Astrocyte (in vitro differentiated cells and primary cell): ENCODE measurements around the gene SLC2A2. TPM values are rescaled to one million over a fixed set of nuclear protein-coding genes. Genes with fewer than 3 reads are reported as not detected.
"Not testable (repeated sequence)": the region's sequence is repeated elsewhere in the genome, so short reads cannot be mapped to it uniquely, and the experiment has no call there.

ENCODE experiments used
- DNase-seq: peaks from one replicate; pipeline ENCODE4 v3.0.0-alpha.2; 2010; ENCODE audit warnings: low read depth
- FAIRE-seq: peaks from 2 replicates; lab custom pipeline; 2011; peaks lifted over from hg19 to GRCh38; lab: Jason Lieb, UNC
- H2AFZ ChIP-seq: 2 replicates; pipeline ENCODE4 v1.6.0; 2012; ENCODE audit warnings: low read depth, low read length, inconsistent platforms
- H3K27ac ChIP-seq: 2 replicates; pipeline ENCODE4 v1.5.1; 2011; ENCODE audit warnings: low read depth, low read length, inconsistent platforms
- H3K27me3 ChIP-seq: 2 replicates; pipeline ENCODE4 v1.6.0; 2011; ENCODE audit warnings: low read length, inconsistent platforms; ENCODE audit not compliant: insufficient read depth
- H3K36me3 ChIP-seq: 2 replicates; pipeline ENCODE4 v1.5.1; 2011; ENCODE audit warnings: low read length, inconsistent platforms; ENCODE audit not compliant: insufficient read depth
- H3K4me1 ChIP-seq: 2 replicates; pipeline ENCODE4 v1.5.1; 2011; ENCODE audit warnings: low read length, inconsistent platforms; ENCODE audit not compliant: insufficient read depth
- H3K4me2 ChIP-seq: 2 replicates; pipeline ENCODE4 v1.6.0; 2012; ENCODE audit warnings: low read length, inconsistent platforms
- H3K4me3 ChIP-seq: 2 replicates; pipeline ENCODE4 v1.5.1; 2011; ENCODE audit warnings: low read depth, mild to moderate bottlenecking, low read length, inconsistent platforms; ENCODE audit not compliant: insufficient read depth
- H3K79me2 ChIP-seq: 2 replicates; pipeline ENCODE4 v1.6.0; 2012; ENCODE audit warnings: mild to moderate bottlenecking, low read length, inconsistent platforms; ENCODE audit not compliant: insufficient read depth
- H3K9ac ChIP-seq: 2 replicates; pipeline ENCODE4 v1.6.0; 2012; ENCODE audit warnings: mild to moderate bottlenecking, low read length, inconsistent platforms
- H3K9me3 ChIP-seq: 2 replicates; pipeline ENCODE4 v1.5.1; 2012; ENCODE audit warnings: low read depth, mild to moderate bottlenecking, low read length, inconsistent platforms; ENCODE audit not compliant: insufficient read depth
- H4K20me1 ChIP-seq: 2 replicates; pipeline ENCODE4 v1.6.0; 2012; ENCODE audit warnings: low read length, inconsistent platforms; ENCODE audit not compliant: insufficient read depth
- H3K27ac Mint-ChIP-seq: one replicate; pipeline ENCODE4 v1.8.0; 2021; ENCODE audit warnings: mild to moderate bottlenecking, mixed read lengths; ENCODE audit not compliant: unreplicated experiment
- H3K27me3 Mint-ChIP-seq: one replicate; pipeline ENCODE4 v1.8.0; 2021; ENCODE audit warnings: low read depth, mixed read lengths; ENCODE audit not compliant: unreplicated experiment
- H3K36me3 Mint-ChIP-seq: one replicate; pipeline ENCODE4 v1.8.0; 2021; ENCODE audit warnings: low read depth, mixed read lengths; ENCODE audit not compliant: unreplicated experiment
- H3K4me1 Mint-ChIP-seq: one replicate; pipeline ENCODE4 v1.8.0; 2021; ENCODE audit warnings: low read depth, mixed read lengths; ENCODE audit not compliant: unreplicated experiment
- H3K4me3 Mint-ChIP-seq: one replicate; pipeline ENCODE4 v1.8.0; 2021; ENCODE audit warnings: mild to moderate bottlenecking, moderate library complexity, mixed read lengths; ENCODE audit not compliant: unreplicated experiment
- H3K9me3 Mint-ChIP-seq: one replicate; pipeline ENCODE4 v1.8.0; 2021; ENCODE audit warnings: mild to moderate bottlenecking, mixed read lengths; ENCODE audit not compliant: unreplicated experiment
- EZH2 ChIP-seq: IDR thresholded peaks from 2 replicates; pipeline ENCODE4 v1.6.1; 2012; ENCODE audit warnings: mild to moderate bottlenecking, low read length, inconsistent platforms; ENCODE audit not compliant: insufficient read depth
- total RNA-seq: library from RNA; stranded (reverse); gene quantifications from 2 replicates; pipeline ENCODE4 v1.2.1, GENCODE V29; 2021
- TF ChIP-seq, protein P1 (sequence below): IDR thresholded peaks from 2 replicates; pipeline ENCODE4 v1.5.1; 2011; ENCODE audit warnings: low read depth, mild to moderate bottlenecking, inconsistent platforms, low read length, moderate library complexity; ENCODE audit not compliant: insufficient read depth

Gene SLC2A2
- total RNA-seq, 1 donor from 2014 or later, result not detected

DNA sequence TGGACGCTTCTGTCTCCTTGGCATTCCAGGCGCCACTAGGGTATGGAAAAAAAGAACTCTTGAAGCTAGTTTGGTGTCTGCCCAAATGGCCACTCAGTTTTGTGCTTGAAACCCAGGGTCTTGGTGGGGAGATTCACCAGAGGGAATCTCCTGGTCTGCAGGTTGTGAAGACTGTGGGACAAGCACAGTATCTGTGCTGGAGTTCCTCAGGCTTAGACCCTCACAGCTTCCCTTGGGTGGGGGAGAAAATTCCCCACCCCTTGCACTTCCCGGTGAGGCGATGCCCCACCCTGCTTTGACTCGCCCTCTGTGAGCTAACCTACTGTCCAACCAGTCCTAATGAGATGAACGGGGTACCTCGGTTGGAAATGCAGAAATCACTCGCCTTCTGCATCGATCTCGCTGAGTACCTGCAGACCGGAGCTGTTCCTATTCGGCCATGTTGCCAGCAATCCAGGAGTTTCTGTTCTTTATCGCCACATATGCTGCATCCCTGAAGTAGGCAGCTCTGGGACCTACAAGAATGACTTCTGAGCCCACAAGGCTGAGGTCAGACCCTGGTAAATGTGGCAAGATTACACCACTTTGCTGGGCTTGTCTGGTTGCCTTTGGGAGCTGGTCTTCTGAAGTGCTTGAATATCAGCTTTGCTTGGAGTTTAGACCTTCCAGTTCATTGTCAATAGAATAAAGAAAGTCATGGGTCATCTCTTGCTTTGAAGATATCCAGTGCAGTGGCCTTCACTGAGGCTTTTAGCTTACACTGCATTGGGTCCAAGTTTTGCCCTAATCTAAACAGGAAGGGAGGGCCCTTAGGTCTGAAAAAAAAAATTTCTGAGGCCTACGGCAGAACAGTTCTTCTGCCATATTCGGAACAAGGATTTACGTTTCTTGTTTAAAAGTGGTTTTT, 51.0 kb downstream of the SLC2A2 start:
- DNase-seq, result no peak
- no peak overlapping the region for H3K4me2 ChIP-seq
- H3K4me3 Mint-ChIP-seq, result no peak overlapping the region
- H3K9me3 ChIP-seq, result no peaks in the 10 kb centered on the region
- no peak overlapping the region for H2AFZ ChIP-seq
- FAIRE-seq, result no peak
- H3K27me3 ChIP-seq, result no peaks in the 10 kb centered on the region
- no peak overlapping the region for H3K27ac Mint-ChIP-seq
- peaks cover 4% of the 10 kb centered on the region for H3K9me3 Mint-ChIP-seq
- no peaks in the 10 kb centered on the region for H3K36me3 Mint-ChIP-seq
- TF ChIP-seq, protein P1, sequence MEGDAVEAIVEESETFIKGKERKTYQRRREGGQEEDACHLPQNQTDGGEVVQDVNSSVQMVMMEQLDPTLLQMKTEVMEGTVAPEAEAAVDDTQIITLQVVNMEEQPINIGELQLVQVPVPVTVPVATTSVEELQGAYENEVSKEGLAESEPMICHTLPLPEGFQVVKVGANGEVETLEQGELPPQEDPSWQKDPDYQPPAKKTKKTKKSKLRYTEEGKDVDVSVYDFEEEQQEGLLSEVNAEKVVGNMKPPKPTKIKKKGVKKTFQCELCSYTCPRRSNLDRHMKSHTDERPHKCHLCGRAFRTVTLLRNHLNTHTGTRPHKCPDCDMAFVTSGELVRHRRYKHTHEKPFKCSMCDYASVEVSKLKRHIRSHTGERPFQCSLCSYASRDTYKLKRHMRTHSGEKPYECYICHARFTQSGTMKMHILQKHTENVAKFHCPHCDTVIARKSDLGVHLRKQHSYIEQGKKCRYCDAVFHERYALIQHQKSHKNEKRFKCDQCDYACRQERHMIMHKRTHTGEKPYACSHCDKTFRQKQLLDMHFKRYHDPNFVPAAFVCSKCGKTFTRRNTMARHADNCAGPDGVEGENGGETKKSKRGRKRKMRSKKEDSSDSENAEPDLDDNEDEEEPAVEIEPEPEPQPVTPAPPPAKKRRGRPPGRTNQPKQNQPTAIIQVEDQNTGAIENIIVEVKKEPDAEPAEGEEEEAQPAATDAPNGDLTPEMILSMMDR, result no peak
- no peak for TF ChIP-seq EZH2
- no peak overlapping the region for H3K4me3 ChIP-seq
- H4K20me1 ChIP-seq, result no peaks in the 10 kb centered on the region
- H3K27me3 Mint-ChIP-seq, result peaks cover 17% of the 10 kb centered on the region
- peaks cover 5% of the 10 kb centered on the region for H3K4me1 Mint-ChIP-seq
- no peak overlapping the region for H3K27ac ChIP-seq
- H3K9ac ChIP-seq, result no peak overlapping the region
- no peaks in the 10 kb centered on the region for H3K79me2 ChIP-seq
- no peaks in the 10 kb centered on the region for H3K36me3 ChIP-seq
- H3K4me1 ChIP-seq, result no peaks in the 10 kb centered on the region

DNA sequence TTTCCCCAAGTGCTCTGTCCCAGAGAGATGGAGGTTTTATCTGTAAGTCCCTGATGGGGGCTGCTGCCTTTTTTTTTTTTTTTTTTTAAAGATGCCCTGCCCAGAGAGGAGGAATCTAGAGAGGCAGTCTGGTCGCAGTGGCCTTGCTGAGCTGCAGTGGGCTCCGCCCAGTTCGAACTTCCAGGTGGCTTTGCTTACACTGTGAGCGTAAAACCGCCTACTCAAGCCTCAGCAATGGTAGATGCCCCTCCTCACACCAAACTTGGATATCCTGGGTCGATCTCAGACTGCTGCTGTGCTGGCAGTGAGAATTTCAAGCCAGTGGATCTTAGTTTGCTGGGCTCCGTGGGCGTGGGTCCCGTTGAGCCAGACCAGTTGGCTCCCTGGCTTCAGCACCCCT, 51.6 kb downstream of the SLC2A2 start:
- no peak for DNase-seq
- no peaks in the 10 kb centered on the region for H3K27me3 ChIP-seq
- no peaks in the 10 kb centered on the region for H3K79me2 ChIP-seq
- Mint-ChIP-seq H3K27ac (no peak overlapping the region), H3K9me3 (peaks cover 9% of the 10 kb centered on the region), H3K36me3 (no peaks in the 10 kb centered on the region), H3K4me3 (no peak overlapping the region), H3K4me1 (peaks cover 5% of the 10 kb centered on the region), H3K27me3 (peaks cover 17% of the 10 kb centered on the region)
- no peak overlapping the region for H2AFZ ChIP-seq
- no peak for FAIRE-seq
- no peak overlapping the region for H3K4me2 ChIP-seq
- H3K4me3 ChIP-seq, result no peak overlapping the region
- TF ChIP-seq, protein P1, result no peak
- no peak for TF ChIP-seq EZH2
- no peaks in the 10 kb centered on the region for H3K4me1 ChIP-seq
- H3K27ac ChIP-seq, result no peak overlapping the region
- H3K9me3 ChIP-seq, result no peaks in the 10 kb centered on the region
- H4K20me1 ChIP-seq, result no peaks in the 10 kb centered on the region
- H3K36me3 ChIP-seq, result no peaks in the 10 kb centered on the region
- H3K9ac ChIP-seq, result no peak overlapping the region

- peaks cover 17% of the 10 kb centered on the region for H3K27me3 Mint-ChIP-seq
- H3K4me1 ChIP-seq, H4K20me1 ChIP-seq, H2AFZ ChIP-seq, H3K36me3 ChIP-seq, H3K4me1 Mint-ChIP-seq, H3K79me2 ChIP-seq, FAIRE-seq, H3K9me3 ChIP-seq, H3K27ac ChIP-seq, H3K4me2 ChIP-seq, H3K27ac Mint-ChIP-seq, H3K4me3 Mint-ChIP-seq, H3K27me3 ChIP-seq, H3K9me3 Mint-ChIP-seq, H3K4me3 ChIP-seq, H3K36me3 Mint-ChIP-seq, H3K9ac ChIP-seq, DNase-seq: not testable (repeated sequence)
These were observed 53.6 kb downstream of the SLC2A2 start for GRCh38 chr3:170972917-170973316.
